ENCODE measurements around the gene COL20A1. TPM values are rescaled to one million over a fixed set of nuclear protein-coding genes. Genes with fewer than 3 reads are reported as not detected.
"Not testable (repeated sequence)": the region's sequence is repeated elsewhere in the genome, so short reads cannot be mapped to it uniquely, and the experiment has no call there.

The COL20A1 gene
- total and polyA plus RNA-seq, 2 experiments from 2014 or later, result 1.4 TPM; not detected in 1

GRCh38 chr20:63330940-63331339 is 38.0 kb downstream of the COL20A1 start:
- TF ChIP-seq CTCF (IDR thresholded peaks at IDR 0.05; ENCODE audit: low read depth, low read length), result no peak
- no peaks in the 10 kb centered on the region for H3K4me1 ChIP-seq (ENCODE audit: low read depth)
- H3K36me3 ChIP-seq, result no peaks in the 10 kb centered on the region
- DNase-seq (ENCODE audit: low read depth in 1 of 2, low spot score in 1 of 2), result no peak
- H3K27ac ChIP-seq, result no peak overlapping the region
- H3K27me3 ChIP-seq, result no peaks in the 10 kb centered on the region
- no peaks in the 10 kb centered on the region for H3K9me3 ChIP-seq (ENCODE audit: low read depth)
- H3K4me3 ChIP-seq, result no peak overlapping the region

GRCh38 chr20:63331741-63332400 is 38.9 kb downstream of the COL20A1 start:
- no peak for TF ChIP-seq CTCF (IDR thresholded peaks at IDR 0.05; ENCODE audit: low read depth, low read length)
- DNase-seq (ENCODE audit: low read depth in 1 of 2, low spot score in 1 of 2), result no peak

GRCh38 chr20:63332488-63333240 is 39.7 kb downstream of the COL20A1 start:
- TF ChIP-seq CTCF (IDR thresholded peaks at IDR 0.05; ENCODE audit: low read depth, low read length), result no peak
- H3K27ac ChIP-seq, result no peak overlapping the region
- H3K4me1 ChIP-seq (ENCODE audit: low read depth), result no peaks in the 10 kb centered on the region
- H3K4me3 ChIP-seq, result no peak overlapping the region
- H3K27me3 ChIP-seq, result no peaks in the 10 kb centered on the region
- no peaks in the 10 kb centered on the region for H3K36me3 ChIP-seq
- no peak for DNase-seq (ENCODE audit: low read depth in 1 of 2, low spot score in 1 of 2)
- H3K9me3 ChIP-seq (ENCODE audit: low read depth), result no peaks in the 10 kb centered on the region

More at GRCh38 chr20:63331741-63332400, 38.9 kb downstream of the COL20A1 start:
- no peaks in the 10 kb centered on the region for H3K4me1 ChIP-seq (ENCODE audit: low read depth)
- no peak overlapping the region for H3K4me3 ChIP-seq
- H3K27ac ChIP-seq, result no peak overlapping the region
- H3K36me3 ChIP-seq, result no peaks in the 10 kb centered on the region
- H3K9me3 ChIP-seq (ENCODE audit: low read depth), result no peaks in the 10 kb centered on the region
- no peaks in the 10 kb centered on the region for H3K27me3 ChIP-seq

- Histone ChIP-seq H3K4me1 (ENCODE audit: low read depth) (no peaks in the 10 kb centered on the region), H3K27ac (no peak overlapping the region), H3K4me3 (no peak overlapping the region), H3K36me3 (no peaks in the 10 kb centered on the region), H3K9me3 (ENCODE audit: low read depth) (no peaks in the 10 kb centered on the region), H3K27me3 (no peaks in the 10 kb centered on the region)
- no peak for TF ChIP-seq CTCF (IDR thresholded peaks at IDR 0.05; ENCODE audit: low read depth, low read length)
- no peak for DNase-seq (ENCODE audit: low read depth in 1 of 2, low spot score in 1 of 2)
Measured at GRCh38 chr20:63333241-63333836, 40.4 kb downstream of the COL20A1 start.

GRCh38 chr20:63334356-63334755 is 41.4 kb downstream of the COL20A1 start:
- Histone ChIP-seq H3K9me3 (ENCODE audit: low read depth) (no peaks in the 10 kb centered on the region), H3K36me3 (no peaks in the 10 kb centered on the region), H3K4me3 (no peak overlapping the region), H3K27me3 (no peaks in the 10 kb centered on the region), H3K4me1 (ENCODE audit: low read depth) (no peaks in the 10 kb centered on the region), H3K27ac (no peak overlapping the region)
- TF ChIP-seq CTCF (IDR thresholded peaks at IDR 0.05; ENCODE audit: low read depth, low read length), result no peak
- no peak for DNase-seq (ENCODE audit: low read depth in 1 of 2, low spot score in 1 of 2)

- H3K4me1 ChIP-seq (ENCODE audit: low read depth); H3K27ac ChIP-seq; H3K27me3 ChIP-seq; H3K36me3 ChIP-seq; H3K9me3 ChIP-seq (ENCODE audit: low read depth); DNase-seq (ENCODE audit: low read depth in 1 of 2, low spot score in 1 of 2); H3K4me3 ChIP-seq: not testable (repeated sequence)
Measured at GRCh38 chr20:63335060-63335459, 42.1 kb downstream of the COL20A1 start.
